Activated CD8-positive, alpha-beta memory T cell treated with anti-CD3 and anti-CD28 coated beads, Interleukin-2, amount 50 U/mL, for 1 hour (primary cell): Measurements from ENCODE around the gene KREMEN2.
"Not testable (repeated sequence)": the region's sequence is repeated elsewhere in the genome, so short reads cannot be mapped to it uniquely, and the experiment has no call there.

ENCODE experiments used
- DNase-seq: peaks from one replicate; pipeline ENCODE4 v3.0.0-alpha.2; 2020; ENCODE audit errors: extremely low read depth

The KREMEN2 gene

GRCh38 chr16:2963723-2964474 is at the start of gene KREMEN2:
Gene KREMEN2, plus strand, starts transcription at chr16:2964275. Its CDS starts 246 bp downstream, at chr16:2964521.
- no peak for DNase-seq

GRCh38 chr16:2915196-2915929 is 48.7 kb upstream of the KREMEN2 start:
- DNase-seq, result no peak

- peak; percentile 26 for DNase-seq
Observed at GRCh38 chr16:2919511-2920255, 44.4 kb upstream of the KREMEN2 start.

GRCh38 chr16:2923481-2923880 is 40.6 kb upstream of the KREMEN2 start:
- no peak for DNase-seq

- DNase-seq, result no peak
Observed at GRCh38 chr16:2924901-2925755, 38.9 kb upstream of the KREMEN2 start.

GRCh38 chr16:2925951-2926649 is 38.0 kb upstream of the KREMEN2 start:
- no peak for DNase-seq

GRCh38 chr16:2926650-2926999 is 37.5 kb upstream of the KREMEN2 start:
- no peak for DNase-seq

- peak; percentile 58 for DNase-seq
Observed at GRCh38 chr16:2927010-2927646, 36.9 kb upstream of the KREMEN2 start.

GRCh38 chr16:2928151-2928550 is 35.9 kb upstream of the KREMEN2 start:
- not testable (repeated sequence) for DNase-seq

GRCh38 chr16:2928796-2929195 is 35.3 kb upstream of the KREMEN2 start:
- DNase-seq, result no peak

GRCh38 chr16:2929693-2930092 is 34.4 kb upstream of the KREMEN2 start:
- no peak for DNase-seq

- no peak for DNase-seq
Observed at GRCh38 chr16:2930236-2930635, 33.8 kb upstream of the KREMEN2 start.

- not testable (repeated sequence) for DNase-seq
Observed at GRCh38 chr16:2931231-2931914, 32.7 kb upstream of the KREMEN2 start.

- no peak for DNase-seq
Observed at GRCh38 chr16:2933136-2933535, 30.9 kb upstream of the KREMEN2 start.

GRCh38 chr16:2933701-2934100 is 30.4 kb upstream of the KREMEN2 start:
- no peak for DNase-seq

- no peak for DNase-seq
Observed at GRCh38 chr16:2934450-2934849, 29.6 kb upstream of the KREMEN2 start.

- DNase-seq, result no peak
Observed at GRCh38 chr16:2936436-2937011, 27.6 kb upstream of the KREMEN2 start.

GRCh38 chr16:2937170-2937569 is 26.9 kb upstream of the KREMEN2 start:
- no peak for DNase-seq

- DNase-seq, result no peak
Observed at GRCh38 chr16:2938206-2938605, 25.9 kb upstream of the KREMEN2 start.

GRCh38 chr16:2939968-2940367 is 24.1 kb upstream of the KREMEN2 start:
- DNase-seq, result no peak
